Vagina (tissue), 2 donors: Measurements from ENCODE around the gene GSTO2. TPM values are rescaled to one million over a fixed set of nuclear protein-coding genes. Genes with fewer than 3 reads are reported as not detected.

Experiments used
- DNase-seq, 2 donors: peaks; one replicate each; pipeline ENCODE4 v3.0.0-alpha.2; 2017; ENCODE audit errors: extremely low spot score in 2 of 2
- H3K27ac ChIP-seq: fragments of 200-600 bp; sonication (generic); one replicate; pipeline ENCODE4 v1.5.1; 2019
- H3K27me3 ChIP-seq: fragments of 200-600 bp; sonication (generic); one replicate; pipeline ENCODE4 v1.5.1; 2019
- H3K36me3 ChIP-seq, 2 donors: fragments of 200-600 bp; sonication (generic); one replicate each; pipeline ENCODE4 v1.5.1; 2017 to 2019
- H3K4me1 ChIP-seq: fragments of 200-600 bp; sonication (generic); one replicate; pipeline ENCODE4 v1.5.1; 2019
- H3K4me3 ChIP-seq, 2 donors: fragments of 200-600 bp; sonication (generic); 1 replicate in 1 of 2; 2 replicates in 1 of 2; pipeline ENCODE4 v1.5.1; 2016 to 2019
- H3K9me3 ChIP-seq: fragments of 200-600 bp; sonication (generic); one replicate; pipeline ENCODE4 v1.5.1; 2019
- CTCF ChIP-seq, 3 experiments: fragments of 450-650 bp in 2 of 3; fragments of 200-600 bp in 1 of 3; sonication (generic) in 1 of 3; IDR thresholded peaks; one replicate each; pipeline ENCODE4 v1.5.1; 2017 to 2019; ENCODE audit warnings: antibody characterized with exemption in 3 of 3, mild to moderate bottlenecking in 2 of 3, moderate library complexity in 2 of 3
- POLR2A ChIP-seq, 2 donors: fragments of 450-650 bp; IDR thresholded peaks; one replicate each; pipeline ENCODE4 v1.6.1; 2017; ENCODE audit warnings: antibody characterized with exemption in 2 of 2, mild to moderate bottlenecking in 2 of 2, moderate library complexity in 2 of 2
- POLR2AphosphoS5 ChIP-seq, 2 donors: sonication (generic); formaldehyde crosslinking; IDR thresholded peaks; one replicate each; pipeline ENCODE4 v1.9.0; 2017; ENCODE audit warnings: antibody characterized with exemption in 2 of 2, mild to moderate bottlenecking in 2 of 2, low read depth in 1 of 2; ENCODE audit not compliant: insufficient read depth in 1 of 2
- intact Hi-C: fragments of 100-400 bp; cut with DNase I; formaldehyde crosslinking; loops from one replicate; pipeline ENCODE4 v1.15.1; 2023
- total RNA-seq: library from RNA; depleted of rRNA; stranded (reverse); fragments of >200 nt; gene quantifications from one replicate; pipeline ENCODE4 v1.2.3, GENCODE V29; 2016

Gene GSTO2
- total RNA-seq, 1 donor from 2014 or later = 13.8 TPM

GRCh38 chr10:104301907-104302690 lies 33.1 kb downstream of the GSTO2 start:
- no peak for TF ChIP-seq POLR2A (IDR thresholded peaks at IDR 0.05)
- TF ChIP-seq POLR2AphosphoS5 (IDR thresholded peaks at IDR 0.05; ENCODE audit: insufficient read depth in 1 of 2, low read depth in 1 of 2) = no peak
- no peak for TF ChIP-seq CTCF (IDR thresholded peaks at IDR 0.05)
- peaks cover 38% of the 10 kb centered on the region for H3K4me1 ChIP-seq
- H3K9me3 ChIP-seq = no peaks in the 10 kb centered on the region
- no peaks in the 10 kb centered on the region for H3K27me3 ChIP-seq
- DNase-seq = no peak
- H3K36me3 ChIP-seq = no peaks in the 10 kb centered on the region
- intact Hi-C loops = loop anchor here (5.0 kb wide), 1 partner anchor 35 kb away; the partner anchor contains the start of gene ITPRIP
- no peak overlapping the region for H3K4me3 ChIP-seq
- H3K27ac ChIP-seq = no peak overlapping the region

- intact Hi-C loops = loop anchor here (5.0 kb wide), 1 partner anchor 34 kb away; the partner anchor contains the start of gene ITPRIP
- TF ChIP-seq POLR2AphosphoS5 (IDR thresholded peaks at IDR 0.05; ENCODE audit: insufficient read depth in 1 of 2, low read depth in 1 of 2) = no peak
- no peak for TF ChIP-seq POLR2A (IDR thresholded peaks at IDR 0.05)
- no peak for TF ChIP-seq CTCF (IDR thresholded peaks at IDR 0.05)
- DNase-seq = no peak
- H3K4me1 ChIP-seq = peaks cover 38% of the 10 kb centered on the region
- no peak overlapping the region for H3K27ac ChIP-seq
- no peaks in the 10 kb centered on the region for H3K9me3 ChIP-seq
- H3K36me3 ChIP-seq = no peaks in the 10 kb centered on the region
- no peak overlapping the region for H3K4me3 ChIP-seq
- H3K27me3 ChIP-seq = no peaks in the 10 kb centered on the region
Measured at GRCh38 chr10:104303594-104304355, 34.8 kb downstream of the GSTO2 start.

GRCh38 chr10:104304356-104304745 lies 35.4 kb downstream of the GSTO2 start:
- H3K27ac ChIP-seq = no peak overlapping the region
- no peak for DNase-seq
- H3K27me3 ChIP-seq = no peaks in the 10 kb centered on the region
- no peaks in the 10 kb centered on the region for H3K36me3 ChIP-seq
- intact Hi-C loops = loop anchor here (5.0 kb wide), 1 partner anchor 33 kb away; the partner anchor contains the start of gene ITPRIP
- H3K4me1 ChIP-seq = peaks cover 38% of the 10 kb centered on the region
- no peaks in the 10 kb centered on the region for H3K9me3 ChIP-seq
- TF ChIP-seq POLR2AphosphoS5 (IDR thresholded peaks at IDR 0.05; ENCODE audit: insufficient read depth in 1 of 2, low read depth in 1 of 2) (no peak), CTCF (IDR thresholded peaks at IDR 0.05) (no peak), POLR2A (IDR thresholded peaks at IDR 0.05) (no peak)
- H3K4me3 ChIP-seq = no peak overlapping the region

GRCh38 chr10:104304927-104305326 lies 35.9 kb downstream of the GSTO2 start:
- Histone ChIP-seq H3K9me3 (no peaks in the 10 kb centered on the region), H3K4me1 (peaks cover 33% of the 10 kb centered on the region), H3K4me3 (no peak overlapping the region), H3K27me3 (no peaks in the 10 kb centered on the region), H3K27ac (no peak overlapping the region), H3K36me3 (no peaks in the 10 kb centered on the region)
- no peak for DNase-seq
- no peak for TF ChIP-seq CTCF (IDR thresholded peaks at IDR 0.05)
- TF ChIP-seq POLR2AphosphoS5 (IDR thresholded peaks at IDR 0.05; ENCODE audit: insufficient read depth in 1 of 2, low read depth in 1 of 2) = no peak
- TF ChIP-seq POLR2A (IDR thresholded peaks at IDR 0.05) = no peak
- intact Hi-C loops = loop anchor here (5.0 kb wide), 1 partner anchor 32 kb away; the partner anchor contains the start of gene ITPRIP
